GM19438 (cell line): ENCODE measurements around the gene RARRES2.
"Not testable (repeated sequence)": the region's sequence is repeated elsewhere in the genome, so short reads cannot be mapped to it uniquely, and the experiment has no call there.

Source experiments
- ATAC-seq: cut with Tn5 transposase; IDR thresholded peaks from one replicate; pipeline ENCODE4 v1.9.1; 2021; ENCODE audit warnings: low read depth; ENCODE audit not compliant: unreplicated experiment

RARRES2 gene

DNA sequence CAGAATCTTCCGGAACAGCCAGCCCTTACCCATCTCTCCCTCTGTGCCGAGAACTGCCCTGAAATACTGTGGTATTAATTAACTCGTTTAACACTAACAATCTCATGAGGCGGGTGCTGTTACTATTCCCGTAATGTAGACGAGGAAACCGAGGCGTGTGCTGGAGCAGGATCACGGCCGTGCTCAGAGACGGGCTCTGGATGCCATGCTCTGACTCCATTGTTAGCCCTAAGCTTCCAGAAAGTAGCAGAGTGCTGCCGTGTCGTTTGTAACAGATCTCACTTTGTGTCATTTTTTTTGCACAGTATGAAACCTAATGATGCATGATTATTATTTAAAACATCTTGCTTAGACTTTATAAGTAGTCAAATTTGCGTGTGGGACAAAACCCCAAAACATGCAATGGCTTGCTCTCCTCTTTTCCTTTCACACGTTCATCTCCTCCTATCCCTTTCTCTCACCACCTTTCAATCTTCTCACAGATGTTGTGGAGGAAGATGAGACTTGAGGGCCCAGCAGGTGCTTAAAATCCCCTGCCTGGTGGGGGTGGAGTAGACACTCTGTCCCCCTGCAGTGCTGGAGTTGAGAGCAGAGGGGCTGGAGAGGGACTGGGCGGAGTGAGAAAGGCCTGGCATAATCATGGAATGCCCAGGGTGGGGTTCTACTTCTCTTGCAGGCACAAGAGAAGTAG, 17.6 kb downstream of the RARRES2 start:
- ATAC-seq, result peak; percentile 22

DNA sequence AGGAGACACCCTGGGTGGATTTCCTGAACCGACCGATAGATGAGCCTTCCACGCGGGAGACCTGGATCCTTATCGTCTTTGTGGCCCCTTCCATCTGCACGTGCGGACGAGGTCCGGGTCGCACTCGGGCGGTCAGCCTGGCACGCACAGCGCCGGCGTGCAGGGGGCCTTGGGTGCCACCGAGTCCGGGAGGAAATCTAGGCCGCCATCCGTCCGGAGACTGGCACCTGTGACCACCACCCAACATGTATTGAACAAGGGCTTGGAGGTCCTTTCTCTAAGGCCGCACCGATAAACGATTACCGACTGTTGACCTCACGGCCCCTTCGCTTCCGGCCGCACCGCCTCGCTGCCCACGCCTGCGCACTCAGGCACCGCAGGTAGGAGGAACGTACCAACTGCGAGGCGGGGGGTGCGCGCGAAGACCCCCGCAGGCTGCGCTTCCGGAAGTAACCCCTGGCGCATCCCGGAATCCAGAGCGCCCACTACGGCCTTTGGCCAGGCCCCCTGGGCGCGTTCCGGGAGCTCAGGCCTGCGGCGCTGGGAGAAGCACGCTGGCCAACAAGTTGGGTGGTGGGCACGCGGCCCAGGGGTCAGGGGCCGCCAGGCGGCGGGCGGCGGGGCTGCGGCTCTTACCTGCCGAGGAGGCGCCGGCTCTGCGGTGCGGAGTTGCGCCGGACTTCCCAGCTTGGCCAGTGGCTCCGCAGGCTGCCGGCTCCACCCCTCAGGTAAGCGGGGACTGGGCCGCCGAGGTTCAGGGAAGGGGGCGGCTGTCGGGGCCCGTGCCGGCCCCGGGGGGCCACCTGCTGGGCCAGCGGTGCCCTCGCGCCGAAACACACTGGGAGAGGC, 18.4 kb downstream of the RARRES2 start, which contains the start of the genes ACTR3C and LRRC61:
TSS of gene ACTR3C (minus strand) at position 713 of the 849 bp plus-strand sequence. CDS start 28,249 bp downstream, outside the sequence.
TSS of gene LRRC61 (plus strand) at position 523 of the 849 bp plus-strand sequence. CDS start 13,507 bp downstream, outside the sequence.
- peak; percentile 58 for ATAC-seq

DNA sequence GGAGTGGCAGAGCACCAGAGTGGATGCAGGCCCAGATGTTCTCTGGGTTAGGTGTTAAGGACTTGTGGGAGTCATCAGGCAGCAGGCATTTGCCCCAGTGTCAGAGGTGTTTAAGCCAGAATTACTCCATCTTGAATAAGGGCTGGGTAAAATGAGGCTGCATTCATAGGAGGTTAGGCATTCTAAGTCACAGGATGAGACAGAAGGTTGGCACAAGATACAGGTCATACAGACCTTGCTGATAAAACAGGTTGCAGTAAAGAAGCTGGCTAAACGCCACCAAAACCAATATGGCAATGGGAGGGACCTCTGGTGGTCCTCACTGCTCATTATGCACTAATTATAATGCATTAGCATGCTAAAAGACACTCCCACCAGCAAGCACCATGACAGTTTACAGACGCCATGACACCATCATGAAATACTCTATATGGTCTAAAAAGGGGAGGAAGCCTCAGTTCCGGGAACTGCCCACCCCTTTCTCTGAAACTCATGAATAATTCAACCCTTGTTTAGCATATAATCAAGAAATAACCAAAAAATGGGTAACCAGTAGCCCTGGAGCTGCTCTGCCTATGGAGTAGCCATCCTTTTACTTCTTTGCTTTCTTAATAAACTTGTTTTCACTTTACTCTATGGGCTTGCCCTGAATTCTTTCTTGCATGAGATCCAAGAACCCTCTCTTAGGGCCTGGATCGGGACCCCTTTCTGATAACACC, 19.2 kb downstream of the RARRES2 start:
- ATAC-seq, result no peak

DNA sequence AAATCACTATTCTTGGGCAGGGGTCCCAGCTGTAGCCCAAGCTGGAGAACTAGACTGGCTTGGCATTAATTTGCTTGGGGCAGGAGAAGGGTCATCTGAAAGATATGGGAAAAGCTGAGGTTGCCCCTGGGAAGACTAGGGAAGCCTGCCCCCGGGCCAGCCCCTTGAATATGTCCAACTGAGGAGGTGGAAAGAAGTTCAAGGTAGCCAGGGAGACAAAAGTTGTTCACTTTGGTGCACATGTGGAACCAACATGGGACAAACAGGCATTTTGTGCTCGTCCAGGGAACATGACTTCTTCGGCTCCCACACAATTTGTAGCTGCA, 19.7 kb downstream of the RARRES2 start:
- no peak for ATAC-seq

DNA sequence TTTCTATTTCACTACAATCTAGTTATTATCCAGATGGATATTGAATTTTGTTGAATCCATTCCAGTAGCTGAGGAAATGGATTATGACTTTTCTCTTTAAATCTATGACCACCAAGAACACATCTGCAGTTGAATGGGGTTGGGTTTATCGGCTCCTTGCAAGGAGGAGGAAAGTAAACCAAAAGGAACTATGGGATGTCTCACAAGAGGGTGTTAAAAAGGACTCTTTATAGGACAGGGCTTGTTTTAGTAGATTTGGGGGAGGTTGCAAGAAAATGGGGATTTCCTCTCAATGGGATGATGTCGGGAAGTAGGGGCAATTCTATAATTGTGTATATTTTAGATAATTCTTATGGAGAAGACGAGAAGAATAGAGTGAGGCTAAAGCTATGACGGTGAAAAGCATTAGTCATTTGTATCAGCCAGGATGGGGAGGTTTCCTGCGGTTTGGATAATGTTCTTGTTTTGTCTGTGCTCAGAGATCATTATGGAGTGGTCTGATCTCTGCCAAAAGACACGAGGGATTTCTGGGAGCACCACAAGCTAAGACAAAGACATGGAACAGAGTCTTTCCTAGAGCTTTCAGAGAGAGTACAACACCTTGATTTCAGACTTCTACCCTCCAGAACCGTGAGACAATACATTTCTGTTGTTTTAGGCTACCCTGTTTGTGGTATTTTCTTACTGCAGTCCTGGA, 23.5 kb downstream of the RARRES2 start:
- ATAC-seq, result no peak

DNA sequence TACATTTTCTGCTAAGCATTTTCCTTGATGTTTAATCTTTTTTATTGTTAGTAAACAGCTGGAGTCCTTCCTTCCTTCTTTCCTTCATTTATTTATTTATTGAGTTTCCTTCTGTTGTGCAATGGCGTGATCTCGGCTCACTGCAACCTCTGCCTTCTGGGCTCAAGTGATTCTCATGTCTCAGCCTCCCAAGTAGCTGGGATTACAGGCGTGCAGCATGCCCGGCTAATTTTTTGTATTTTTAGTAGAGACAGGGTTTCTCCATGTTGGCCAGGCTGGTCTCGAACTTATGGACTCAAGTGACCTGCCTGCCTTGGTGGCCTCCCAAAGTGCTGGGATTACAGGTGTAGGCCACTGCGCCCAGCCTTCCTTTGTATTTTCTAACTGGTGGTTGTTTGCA, 24.4 kb downstream of the RARRES2 start:
- not testable (repeated sequence) for ATAC-seq

DNA sequence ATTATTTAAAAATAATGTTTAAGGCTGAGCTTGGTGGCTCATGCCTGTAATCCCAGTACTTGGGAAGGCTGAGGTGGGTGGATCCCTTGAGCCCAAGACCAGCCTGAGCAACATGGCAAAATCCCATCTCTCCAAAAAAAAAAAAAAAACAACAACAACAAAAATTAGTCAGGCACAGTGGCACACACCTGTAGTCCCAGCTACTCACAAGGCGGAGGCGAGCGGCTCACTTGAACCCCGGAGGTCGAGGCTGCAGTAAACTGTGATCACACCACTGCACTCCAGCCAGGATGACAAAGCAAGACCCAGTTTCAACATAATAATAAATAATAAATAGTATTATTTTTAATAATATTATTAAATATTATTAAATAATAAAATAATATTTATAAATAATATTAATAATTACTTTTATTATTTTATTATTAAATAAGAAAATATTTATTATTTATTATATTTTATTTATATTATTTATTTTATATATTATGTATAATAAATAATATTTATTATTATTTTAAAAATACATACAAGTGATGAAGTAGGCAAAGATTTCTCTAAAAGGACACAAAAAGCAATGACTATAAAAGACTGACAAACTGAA, 26.7 kb downstream of the RARRES2 start:
- no peak for ATAC-seq

DNA sequence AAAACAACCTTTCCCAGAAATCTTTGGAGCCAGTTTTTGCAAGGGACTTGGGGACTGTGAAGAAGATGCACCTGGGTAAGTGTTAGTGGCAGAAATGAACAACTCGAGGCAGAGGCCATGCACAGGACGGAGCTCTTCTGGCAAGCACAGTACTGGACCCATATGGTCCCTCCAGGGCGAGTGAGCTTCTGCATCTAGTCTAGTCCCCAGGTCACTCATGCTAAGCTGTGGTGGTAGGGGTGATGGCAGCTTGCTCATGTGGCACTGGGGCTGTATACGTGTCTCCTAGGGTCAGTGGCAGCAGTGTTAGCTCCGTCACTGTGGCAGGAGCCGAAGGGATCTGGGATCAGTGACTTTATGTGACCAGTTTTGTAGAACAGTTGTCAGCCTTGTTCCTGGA, 27.6 kb downstream of the RARRES2 start:
- no peak for ATAC-seq

DNA sequence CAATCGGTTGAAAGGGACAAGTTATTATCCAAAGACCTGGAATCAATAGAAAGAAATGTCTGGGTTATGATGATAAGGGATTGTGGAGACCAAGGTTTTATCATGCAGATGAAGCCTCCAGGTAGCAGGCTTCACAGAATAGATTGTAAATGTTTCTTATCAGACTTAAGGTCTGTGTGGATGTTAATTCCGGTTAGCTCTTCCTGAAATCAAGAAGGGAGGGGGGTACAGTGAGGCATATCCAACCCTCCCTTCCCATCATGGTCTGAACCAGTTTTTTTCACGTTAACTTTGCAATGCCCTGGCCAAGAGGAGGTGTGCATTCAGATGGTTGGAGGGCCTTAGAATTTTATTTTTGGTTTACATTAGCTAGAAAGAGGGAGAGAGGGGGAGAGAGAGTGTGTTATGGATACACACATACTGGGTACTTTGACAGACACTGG, 28.0 kb downstream of the RARRES2 start:
- ATAC-seq, result no peak

DNA sequence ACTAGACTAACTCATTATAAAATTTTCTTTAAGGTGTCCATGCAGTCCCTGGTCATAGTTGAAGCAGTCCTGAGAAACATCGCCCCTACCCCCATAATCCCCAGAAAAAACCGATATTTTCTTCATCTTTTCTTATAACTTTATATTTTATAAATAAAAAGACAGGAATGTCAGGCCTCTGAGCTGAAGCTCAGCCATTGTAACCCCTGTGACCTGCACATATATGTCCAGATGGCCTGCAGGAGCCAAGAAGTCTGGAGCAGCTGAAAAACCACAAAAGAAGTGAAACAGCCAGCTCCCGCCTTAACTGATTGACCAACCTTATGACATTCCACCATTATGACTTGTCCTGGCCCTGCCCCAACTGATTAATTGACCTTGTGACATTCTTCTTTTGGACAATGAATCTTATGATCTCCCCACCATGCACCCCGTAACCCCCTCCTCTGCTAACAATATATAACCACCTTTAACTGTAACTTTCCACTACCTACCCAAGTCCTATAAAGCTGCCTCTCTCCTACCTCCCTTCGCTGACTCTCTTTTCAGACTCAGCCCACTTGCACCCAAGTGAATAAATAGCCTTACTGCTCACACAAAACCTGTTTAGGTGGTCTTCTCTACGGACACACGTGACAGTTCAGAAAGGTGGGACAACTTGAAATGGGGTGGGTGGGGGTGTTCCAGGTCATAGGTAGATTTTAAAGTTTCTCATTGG, 28.6 kb downstream of the RARRES2 start:
- ATAC-seq, result not testable (repeated sequence)

DNA sequence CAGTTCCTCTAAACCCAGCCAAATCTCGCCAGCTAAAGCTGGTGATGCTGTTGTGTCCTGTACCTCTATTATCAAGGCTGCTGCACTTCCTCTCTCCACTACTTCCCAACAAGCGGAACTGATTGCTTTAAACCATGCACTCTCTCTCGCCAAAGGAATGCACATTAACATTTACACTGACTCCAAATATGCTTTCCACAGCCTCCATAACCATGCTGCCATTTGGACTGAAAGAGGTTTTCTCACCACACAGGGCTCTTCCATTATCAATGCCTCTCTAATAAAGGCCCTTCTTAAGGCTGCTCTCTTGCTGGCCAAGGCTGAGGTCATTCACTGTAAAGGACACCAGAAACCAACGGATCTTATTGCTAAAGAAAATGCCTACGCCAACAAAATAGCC, 29.7 kb downstream of the RARRES2 start:
- no peak for ATAC-seq

DNA sequence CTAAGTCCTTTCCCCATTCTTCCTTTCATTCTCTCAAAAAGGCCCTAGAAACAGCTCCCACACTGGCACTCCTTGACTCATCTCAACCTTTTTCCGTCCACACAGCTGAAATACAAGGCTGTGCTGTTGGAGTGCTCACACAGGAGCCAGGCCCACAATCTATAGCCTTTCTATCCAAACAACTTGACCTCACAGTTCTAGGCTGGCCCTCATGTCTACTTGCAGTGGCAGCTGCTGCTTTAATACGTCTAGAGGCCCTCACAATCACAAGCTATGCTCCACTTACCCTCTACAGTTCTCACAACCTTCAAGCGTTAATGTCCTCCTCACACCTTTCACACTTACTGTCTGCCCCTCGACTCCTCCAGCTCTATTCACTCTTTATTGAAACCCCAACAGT, 30.3 kb downstream of the RARRES2 start:
- no peak for ATAC-seq

DNA sequence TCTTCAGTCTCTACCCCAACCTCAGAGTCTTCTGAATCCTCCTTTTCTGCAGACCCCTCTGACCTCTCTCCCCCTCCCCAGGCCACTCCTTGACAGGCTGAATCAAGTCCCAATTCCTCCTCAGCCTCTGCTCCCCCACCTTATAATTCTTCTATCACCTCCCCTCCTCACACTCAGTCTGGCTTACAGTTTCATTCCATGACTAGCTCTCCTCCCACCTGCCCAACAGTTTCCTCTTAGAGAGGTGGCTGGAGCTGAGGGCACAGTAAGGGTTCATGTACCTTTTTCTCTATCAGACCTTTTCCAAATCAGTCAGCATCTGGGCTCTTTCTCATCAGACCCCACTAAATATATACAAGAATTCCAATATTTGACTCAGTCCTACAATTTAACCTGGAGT, 32.9 kb downstream of the RARRES2 start:
- ATAC-seq, result no peak

DNA sequence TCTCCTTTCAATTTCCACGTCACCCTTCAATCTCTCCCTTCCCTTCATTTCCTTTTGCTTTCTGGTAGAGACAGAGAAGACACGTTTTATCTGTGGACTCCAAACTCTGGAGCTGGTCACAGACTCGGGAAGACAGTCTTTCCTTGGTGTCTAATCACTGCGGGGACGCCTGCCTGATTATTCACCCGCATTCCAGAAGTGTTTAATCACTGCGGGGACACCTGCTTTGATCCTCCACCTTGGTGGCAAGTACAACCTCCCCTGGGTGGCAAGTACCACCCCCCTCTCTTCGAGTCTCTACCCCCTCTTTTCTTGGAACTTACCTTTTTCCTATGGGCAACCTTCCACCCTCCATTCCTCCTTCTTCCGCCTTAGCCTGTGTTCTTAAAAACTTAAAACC, 33.5 kb downstream of the RARRES2 start:
- ATAC-seq, result no peak

DNA sequence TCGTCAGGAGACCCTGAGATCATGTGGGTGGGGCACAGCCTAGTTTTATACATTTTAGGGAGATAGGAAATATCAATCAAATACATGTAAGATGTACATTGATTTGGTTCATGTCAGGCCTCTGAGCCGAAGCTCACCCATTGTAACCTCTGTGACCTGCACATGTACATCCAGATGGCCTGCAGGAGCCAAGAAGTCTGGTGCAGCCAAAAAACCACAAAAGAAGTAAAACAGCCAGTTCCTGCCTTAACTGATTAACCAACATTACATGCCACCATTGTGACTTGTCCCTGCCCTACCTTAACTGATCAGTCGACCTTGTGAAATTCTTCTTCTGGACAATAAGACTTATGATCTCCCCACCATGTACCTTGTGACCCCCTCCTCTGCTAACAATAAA, 34.3 kb downstream of the RARRES2 start:
- ATAC-seq, result no peak

DNA sequence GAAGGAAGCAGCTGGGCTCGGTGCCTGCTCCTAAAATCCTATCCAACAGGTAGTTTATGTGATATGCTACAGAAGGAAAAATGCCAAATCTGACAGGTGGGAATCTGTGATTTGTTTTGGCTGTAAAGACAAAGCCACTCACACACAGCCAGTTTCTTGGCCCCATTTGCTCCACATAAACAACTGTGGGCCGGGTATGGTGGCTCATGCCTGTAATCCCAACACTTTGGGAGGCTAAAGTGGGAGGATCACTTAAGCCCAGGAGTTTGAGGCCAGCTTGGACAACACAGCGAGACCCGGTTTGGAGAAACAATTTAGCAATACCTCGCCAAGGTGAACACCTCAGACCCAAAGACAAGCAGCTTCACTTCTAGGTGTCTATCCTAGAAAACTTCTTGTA, 35.1 kb downstream of the RARRES2 start:
- not testable (repeated sequence) for ATAC-seq

DNA sequence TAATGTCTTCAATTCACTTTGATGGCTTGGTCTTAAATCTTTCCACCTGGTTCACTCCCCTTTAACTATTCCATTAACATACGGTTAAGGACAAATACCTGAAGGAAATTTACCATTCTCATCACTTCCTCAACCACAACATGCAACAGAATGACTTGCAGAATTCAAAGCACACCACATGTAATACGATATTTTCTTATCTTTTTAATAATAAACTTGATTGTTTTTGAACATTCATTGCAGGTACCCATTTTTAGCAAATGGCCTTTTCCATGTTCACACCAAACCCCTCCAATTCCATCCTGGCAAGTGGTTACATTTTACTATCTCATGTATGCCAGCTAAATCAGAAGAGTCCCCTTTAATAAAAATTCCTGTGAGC, 35.5 kb downstream of the RARRES2 start:
- not testable (repeated sequence) for ATAC-seq

DNA sequence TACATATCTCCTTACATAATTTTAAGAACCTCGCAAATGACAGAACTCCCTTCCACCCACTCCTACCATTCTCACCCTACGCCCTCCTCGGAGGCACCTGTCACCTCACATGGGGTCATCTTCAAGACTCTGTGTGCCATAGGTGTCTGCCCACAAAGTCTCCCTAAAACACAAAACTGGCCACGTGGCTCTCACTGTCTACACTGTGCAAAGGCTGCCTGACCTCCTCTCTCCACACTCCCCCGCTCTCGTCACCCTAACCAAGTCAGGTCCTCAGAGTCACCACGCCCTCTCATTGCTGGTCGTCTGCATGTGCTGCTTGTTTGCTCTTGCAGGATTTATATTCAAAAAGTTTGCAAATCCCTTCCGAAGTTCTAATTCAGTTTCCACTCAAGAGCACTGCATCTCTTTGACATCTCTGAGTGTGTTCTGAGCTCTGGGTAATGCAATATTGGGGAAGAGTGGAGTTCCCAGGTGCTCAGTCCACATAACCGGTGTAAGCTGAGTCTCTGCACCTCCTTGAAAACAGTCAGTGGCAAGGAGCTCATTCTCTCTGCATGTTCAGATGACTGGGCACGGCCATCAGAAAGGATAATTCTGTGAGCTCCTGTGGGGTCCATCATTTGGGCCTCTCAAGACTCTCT, 36.0 kb downstream of the RARRES2 start:
- ATAC-seq, result not testable (repeated sequence)
